DMS79 (cell line): ENCODE data around the gene TAF5L.
A peak's percentile ranks its signal among the peaks of the same experiment; 100 is the strongest.
"Not testable (repeated sequence)": the region's sequence is repeated elsewhere in the genome, so short reads cannot be mapped to it uniquely, and the experiment has no call there.

Experiments used
- DNase-seq: peaks from one replicate; lab custom pipeline; 2025; lab: John Stamatoyannopoulos, UW

The TAF5L gene

DNA sequence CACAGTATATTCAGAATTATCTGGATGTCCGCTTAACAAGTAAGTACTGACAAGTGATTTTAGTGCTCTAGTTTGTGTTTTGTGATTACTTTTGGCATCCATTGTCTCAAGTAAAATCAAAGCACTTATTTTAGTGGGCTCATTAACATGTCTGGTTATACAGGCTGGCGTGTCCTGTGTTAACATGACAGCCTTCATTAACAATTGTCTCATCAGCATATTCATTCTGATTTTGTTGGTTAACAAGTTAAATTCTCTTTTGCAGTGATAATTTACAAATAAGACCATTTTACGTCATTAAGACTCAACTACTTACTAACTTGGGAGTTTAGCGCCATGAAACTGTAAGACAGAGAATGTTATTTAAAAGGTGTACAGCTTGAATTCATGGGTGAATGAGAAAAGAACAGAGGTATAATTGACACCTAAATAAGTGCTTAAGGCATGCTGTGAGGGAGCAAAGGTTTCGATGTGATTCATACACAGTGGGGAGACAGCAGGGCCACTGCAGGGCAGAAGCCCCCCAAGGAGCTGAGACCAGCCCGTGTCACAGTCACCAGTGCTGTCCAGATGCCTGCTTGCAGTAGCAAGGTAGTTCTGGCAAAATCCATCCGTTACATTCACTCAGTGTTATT, 22.4 kb downstream of the TAF5L start:
- no peak for DNase-seq

DNA sequence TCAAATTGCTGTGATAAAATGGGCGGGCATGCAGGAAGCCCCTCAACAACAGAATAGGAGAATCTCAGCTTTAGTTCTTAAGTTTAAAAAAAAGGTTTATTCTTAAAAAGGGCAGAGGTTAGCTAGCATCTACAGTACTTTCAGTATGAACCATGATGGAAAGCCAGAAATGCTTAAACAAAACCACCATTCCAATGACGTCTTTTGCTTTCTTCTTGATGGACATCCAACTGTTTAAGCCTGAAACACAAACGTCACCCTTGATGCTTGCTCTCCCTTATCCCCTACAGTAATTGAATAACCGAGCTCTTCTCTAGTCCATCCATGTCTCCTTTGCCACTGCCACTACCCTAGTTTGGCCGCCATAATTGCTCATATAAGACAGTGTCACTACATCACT, 25.7 kb downstream of the TAF5L start:
- DNase-seq = no peak

DNA sequence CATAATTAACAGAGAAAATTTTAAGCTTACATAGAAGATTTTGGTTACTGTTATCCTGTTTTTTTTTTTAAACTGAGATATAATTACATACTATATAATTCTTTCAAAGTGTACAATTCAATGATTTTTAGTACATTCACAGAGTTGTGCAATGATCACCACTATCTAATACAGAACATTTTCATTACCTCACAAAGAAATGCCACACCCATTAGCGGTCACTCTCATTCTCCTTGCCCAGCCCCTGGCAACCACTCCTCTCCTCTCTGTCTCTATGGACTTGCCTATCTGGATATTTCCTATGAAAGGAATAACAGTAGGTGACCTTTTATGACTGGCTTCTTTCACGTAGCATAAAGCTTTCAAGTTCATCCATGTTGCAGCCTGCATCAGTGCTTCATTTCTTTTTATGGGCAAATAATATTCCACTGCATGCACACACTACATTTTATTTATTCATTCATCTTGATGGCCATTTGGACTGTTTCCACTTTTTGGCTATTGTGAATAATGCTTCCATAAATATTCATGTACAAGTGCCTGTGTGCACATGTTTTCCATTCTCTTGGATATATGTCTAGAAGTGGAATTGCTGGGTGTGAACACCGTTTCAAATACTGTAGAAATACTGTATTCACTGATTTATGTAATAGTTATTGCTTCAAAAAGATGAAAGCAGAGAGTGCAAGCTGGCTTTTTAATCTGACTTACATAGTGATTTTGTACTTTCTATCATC, 26.5 kb downstream of the TAF5L start:
- no peak for DNase-seq

DNA sequence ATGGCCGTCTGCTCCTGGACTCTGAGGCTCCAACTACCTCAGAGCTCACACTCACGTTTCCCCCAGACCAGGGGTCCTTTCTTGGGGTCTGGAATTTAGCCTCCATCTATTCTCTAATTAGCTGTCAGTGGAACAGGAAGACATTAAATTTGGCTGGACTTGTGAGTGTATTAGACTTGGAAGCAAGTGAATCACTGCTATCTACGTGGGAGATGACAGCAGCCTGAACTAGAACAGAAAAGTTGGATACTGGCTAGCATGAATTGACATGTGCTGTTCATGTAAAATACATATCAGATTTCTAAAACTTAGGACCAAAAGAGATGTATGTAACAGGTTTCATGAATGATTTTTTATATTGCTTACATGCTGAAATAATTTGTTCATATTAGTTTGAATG, 28.0 kb downstream of the TAF5L start:
- DNase-seq = no peak

DNA sequence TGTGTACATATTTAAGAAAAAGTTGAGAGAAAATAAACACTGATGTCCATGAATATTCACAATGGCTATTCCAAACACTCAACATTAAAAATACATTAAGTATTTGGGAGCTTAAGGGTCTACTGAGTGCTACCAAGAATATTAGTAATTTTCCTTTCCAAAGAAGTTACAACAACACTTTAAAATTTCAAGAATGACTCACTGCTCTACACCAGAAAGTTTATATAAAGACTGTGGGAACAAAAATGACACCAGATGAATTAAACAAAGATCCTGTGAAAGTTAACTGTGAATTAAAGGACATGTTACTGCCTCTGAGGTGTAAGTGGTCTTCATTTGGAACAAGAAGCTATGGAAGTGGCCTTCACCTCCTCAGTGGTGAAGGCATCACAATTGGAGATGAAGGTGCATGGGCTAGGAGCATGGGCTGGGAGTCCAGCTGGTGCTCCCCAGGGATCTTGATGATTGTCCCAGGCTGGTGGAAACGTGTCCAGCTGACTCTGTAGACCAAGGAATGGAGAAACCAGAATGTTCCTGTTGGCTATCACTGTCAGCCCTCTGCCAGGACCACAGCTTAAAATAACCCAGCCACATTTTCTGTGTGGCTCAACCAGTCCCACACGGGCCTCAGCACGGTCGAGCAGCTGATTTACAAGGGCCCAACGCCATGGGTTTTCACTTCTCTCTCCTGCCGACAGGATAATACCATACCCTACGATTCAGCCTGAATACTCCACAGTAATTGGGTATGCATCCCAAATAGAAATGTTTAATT, 28.8 kb downstream of the TAF5L start:
- no peak for DNase-seq

DNA sequence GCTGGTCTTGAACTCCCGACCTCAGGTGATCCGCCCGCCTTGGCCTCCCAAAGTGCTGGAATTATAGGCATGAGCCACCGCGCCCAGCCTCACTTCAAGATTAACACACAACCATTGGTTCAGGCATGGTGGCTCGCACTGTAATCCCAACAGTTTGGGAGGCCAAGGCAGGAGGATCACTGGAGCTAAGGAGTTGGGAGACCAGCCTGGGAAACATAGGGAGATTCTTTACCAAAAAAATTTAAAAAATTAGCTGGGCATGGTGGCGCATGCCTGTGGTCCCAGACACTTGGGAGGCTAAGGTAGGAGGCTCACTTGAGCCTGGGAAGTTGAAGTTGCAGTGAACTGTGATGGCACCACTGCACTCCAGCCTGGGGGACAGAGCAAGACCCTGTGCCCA, 30.0 kb downstream of the TAF5L start:
- DNase-seq = not testable (repeated sequence)

DNA sequence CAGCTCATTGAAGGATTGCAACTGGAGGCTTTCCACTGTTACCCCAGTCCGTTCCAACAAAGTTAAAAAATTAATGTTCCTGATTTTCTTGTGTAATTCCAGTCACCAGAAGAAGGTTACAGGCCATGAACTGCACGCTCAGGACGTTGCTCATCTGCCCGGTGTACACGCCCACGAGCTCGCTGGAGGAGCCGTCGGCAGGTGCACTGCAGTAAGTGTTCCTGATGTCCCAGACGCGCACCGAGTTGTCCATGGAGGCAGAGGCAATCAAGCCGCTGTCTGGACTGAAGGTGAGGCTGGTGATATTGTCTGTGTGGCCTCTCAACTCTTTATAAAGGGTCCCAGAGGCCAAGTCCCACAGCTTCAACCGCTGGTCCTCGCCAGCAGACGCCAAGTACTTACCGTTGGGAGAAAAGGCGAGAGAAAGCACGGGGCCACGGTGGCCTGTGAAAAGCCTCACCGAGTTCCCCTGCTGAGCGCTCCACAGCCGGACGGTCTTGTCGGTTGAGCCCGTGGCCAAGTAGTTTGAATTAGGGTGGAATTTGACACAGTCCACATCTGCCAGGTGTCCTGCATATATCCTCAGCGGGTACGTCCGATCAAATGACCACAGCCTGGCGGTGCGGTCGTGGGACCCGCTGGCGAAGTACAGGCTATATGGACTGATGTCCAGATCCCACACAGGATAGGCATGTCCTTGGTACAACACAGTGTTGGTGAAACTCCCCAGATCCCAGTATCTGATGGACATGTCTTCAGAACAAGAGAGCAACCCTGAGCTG, 31.5 kb downstream of the TAF5L start:
- DNase-seq = no peak

DNA sequence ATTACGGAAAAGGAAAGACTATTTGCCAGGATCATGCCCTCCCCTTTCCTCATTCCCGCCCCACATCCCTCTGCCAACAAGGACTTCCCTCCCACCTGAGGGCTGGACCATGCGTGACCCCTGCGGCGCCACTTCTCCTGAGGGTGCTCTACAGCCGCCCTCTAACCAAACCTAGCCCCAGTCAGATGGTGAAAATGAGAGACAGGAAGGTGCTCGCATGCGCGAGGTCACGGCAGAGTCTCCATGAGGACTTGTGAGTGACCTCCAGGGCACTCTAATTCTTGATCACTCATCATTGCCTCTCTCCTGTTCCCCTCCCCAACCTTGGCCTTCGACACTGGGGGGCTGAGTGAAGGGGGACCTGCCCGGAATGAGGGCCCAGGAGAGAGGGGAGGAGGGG, 32.1 kb downstream of the TAF5L start:
- no peak for DNase-seq

DNA sequence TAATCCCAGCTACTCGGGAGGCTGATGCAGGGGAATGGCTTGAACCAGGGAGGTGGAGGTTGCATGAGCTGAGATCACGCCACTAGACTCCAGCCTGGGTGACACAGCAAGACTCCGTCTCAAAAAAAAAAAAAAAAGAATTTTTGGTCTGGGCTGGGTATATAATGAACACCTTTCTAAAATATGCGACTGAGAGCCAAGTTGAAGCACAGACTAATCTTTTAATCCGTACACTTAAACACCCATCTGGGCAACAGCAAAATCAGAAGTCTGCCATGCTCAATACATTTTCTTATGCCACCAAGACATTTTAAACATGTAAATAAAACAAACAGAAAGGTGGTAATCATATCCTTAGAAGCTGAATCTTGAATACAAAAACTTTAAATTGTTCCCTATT, 35.8 kb downstream of the TAF5L start:
- no peak for DNase-seq

DNA sequence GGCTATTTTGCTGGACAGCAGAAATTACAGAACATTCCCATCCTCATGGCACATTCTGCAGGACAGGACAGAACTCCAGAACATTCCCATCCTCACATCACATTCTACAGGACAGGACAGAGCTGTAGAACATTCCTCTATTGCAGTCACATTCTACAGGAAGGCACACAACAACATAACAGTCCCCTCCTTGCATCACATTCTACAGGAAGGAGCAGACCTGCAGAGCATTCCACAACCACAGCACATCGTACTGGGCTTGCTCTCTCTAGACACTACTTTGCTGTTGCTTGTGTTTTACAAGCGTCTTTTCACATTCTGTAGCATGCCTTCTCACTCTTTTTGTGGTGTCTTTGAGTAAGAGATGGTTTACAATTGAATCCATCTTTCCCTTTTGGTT, 40.6 kb downstream of the TAF5L start:
- no peak for DNase-seq

DNA sequence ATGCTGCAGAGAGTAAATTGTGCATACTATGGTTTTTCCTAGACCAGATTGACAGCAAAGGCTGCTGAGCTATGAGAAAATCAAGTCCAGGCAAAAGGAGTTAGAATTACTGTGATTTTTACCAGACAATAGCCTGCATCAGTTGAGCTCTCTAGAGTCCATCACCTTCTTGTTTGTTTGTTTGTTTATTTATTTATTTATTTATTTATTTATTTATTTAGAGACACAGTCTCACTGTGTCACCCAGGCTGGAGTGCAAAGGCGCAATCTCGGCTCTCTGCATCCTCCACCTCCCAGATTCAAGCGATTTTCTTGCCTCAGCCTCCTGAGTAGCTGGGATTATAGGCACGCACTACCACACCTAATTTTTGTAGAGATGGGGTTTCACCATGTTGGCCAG, 43.2 kb downstream of the TAF5L start:
- DNase-seq = no peak

DNA sequence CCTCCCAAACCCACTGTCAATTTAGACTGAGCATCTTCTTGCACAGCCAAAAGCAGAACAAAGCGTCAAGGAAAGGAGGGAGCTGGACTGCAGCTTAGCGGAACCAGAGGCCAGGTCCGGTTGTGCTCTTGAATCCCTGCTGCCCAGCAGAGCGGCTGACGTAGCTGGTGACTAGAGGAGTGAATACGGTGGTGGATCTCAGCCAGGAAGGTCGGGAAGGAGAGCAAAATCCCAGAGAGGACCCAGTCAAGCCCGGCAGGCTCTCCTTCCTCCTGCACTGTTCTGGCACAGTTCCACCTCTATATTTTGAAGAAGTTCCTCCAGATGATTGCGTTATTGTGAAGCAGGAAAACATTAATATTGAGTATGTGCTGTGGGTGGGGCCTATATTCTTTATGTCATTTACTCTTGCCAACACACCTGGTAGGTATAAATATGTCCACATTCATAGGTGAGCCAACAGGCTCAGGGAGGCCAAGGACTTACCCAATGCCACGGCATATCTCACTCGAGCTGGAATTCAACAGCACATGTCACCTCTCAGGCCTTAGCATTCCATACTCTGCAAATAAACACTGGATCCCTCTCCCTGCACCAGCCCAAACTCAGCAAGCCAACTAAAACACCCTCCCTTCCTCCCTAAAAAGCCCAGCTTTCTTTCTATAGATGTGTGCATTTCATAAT, 43.8 kb downstream of the TAF5L start:
- DNase-seq = peak; percentile 38

DNA sequence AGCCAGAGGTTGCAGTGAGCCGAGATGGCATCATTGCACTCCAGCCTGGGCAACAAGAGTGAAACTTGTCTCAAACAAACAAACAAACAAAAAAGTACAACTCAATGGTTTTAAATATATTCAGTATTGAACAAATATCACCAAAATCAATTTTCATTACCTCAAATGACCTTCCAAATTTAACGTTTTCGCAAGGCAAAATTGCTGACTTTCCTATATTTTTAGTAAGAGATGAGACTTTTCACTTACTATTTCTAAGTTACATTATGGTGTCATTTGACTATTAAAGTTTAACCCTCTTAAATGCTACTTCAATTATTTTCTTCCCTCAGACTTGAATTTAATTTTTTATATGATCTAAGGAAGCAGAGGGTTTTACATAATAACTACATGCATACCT, 44.4 kb downstream of the TAF5L start:
- no peak for DNase-seq

DNA sequence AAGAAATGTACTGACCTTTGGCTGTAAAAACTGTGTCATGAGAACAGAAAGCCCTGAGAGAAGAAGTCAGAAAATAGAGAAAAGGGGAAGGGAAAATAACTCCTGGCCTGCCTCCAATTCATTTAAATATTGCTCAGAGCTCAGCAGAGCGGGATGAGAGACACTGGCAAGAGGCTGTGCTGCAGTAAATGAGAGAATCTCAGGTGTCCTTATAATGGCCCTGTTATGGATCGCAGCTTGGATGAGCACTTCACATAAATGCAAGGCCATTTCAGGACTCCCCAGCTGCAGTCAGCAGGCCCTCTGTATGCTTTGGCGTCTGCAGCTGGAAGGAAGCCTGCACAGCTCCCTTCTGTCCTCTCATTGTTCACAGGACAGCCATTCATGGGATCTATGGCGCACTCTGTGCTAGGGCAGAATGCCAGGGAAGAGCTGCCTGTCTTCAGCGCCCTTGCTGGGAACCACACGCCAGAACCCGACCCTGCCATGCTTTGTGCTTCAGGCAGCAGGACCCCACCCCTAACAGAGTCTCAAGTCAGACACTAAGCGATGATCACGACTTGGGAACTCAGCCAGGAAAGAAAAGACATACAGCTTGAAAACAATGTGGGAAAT, 46.8 kb downstream of the TAF5L start:
- peak; percentile 81 for DNase-seq

DNA sequence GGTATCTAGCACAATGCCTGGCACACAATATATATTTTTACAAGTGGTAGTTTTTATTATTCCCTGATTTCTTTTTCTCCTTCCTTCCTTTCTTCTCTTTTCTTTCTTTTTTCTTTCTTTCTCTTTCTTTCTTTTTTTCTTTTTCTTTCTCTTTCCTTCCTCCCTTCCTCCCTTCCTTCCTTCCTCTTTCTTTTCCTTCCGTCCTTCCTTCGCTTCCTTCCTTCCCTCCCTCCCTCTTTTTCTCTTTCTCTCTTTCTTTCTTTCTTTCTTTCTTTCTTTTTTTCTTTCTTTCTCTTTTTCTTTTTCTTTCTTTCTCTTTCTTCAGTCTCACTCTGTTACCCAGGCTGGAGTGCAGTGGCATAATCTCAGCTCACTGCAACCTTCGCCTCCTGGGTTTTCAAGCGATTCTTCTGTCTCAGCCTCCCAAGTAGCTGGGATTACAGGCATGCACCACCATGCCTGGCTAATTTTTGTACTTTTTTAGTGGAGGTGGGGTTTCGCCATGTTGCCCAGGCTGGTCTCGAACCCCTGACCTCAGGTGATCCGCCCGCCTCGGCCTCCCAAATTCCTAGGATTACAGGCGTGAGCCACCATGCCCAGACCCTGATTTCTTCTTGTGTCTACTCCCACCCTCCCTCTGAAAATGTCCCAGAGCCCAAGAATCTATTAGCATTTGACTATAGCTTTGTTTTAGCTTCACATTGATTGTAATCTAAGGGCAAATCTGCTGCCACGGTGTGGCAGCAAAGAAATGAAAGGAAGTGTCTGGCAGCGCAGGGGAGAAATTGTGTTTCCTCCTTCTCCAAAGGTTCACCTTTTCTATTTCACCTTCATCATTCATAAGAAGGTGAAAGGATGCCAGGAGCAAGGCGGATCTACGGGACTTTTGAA, 47.5 kb downstream of the TAF5L start:
- DNase-seq = no peak

DNA sequence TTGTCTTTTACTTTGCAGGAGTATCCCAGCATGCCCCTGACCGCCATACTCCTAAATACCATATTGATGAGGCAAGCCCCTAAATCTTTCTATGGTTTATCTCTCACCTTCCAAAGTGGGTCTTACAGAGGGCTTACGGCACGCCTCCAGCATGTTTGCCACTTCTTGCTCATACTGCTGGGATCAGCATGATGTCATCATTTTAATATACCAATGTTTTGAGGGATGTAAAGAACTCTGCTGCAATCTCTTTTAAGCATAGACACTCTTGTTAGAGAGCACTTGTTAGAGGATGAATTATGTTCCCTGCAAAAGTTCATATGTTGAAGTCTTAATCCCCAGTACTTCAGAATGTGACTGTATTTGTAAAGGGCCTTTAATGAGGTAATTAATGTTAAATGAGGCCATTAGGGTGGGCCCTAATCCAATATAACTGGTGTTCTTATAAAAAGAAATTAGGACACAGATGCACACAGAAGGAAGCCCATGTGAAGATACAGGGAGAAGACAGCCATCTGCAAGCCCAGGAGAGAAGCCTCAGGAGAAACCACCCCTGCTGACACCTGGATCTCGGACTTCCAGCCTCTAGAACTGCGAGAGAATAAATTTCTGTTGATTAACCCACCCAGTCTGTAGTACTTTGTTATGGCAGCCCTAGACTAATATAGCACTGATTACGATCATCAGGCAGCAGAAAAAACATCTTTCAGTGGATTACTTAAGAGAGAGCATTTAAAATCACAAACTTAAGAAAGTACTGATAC, 51.1 kb downstream of the TAF5L start:
- no peak for DNase-seq

DNA sequence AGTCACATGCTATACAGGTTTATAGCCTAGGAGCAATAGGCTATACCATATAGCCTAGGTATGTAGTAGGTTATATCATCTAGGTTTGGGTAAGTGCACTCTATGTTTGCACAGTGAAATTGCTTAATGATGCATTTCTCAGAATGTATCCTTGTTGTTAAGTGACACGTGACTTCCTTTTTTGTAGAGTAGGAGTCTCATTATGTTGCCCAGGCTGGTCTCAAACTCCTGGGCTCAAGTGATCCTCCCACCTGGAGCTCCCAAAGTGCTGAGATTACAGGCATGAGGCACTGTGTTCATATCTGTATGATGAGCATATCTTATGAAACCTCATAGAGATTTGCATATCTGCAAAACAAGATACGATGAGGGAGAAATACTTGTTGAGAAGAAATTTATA, 53.6 kb downstream of the TAF5L start:
- peak; percentile 12 for DNase-seq

DNA sequence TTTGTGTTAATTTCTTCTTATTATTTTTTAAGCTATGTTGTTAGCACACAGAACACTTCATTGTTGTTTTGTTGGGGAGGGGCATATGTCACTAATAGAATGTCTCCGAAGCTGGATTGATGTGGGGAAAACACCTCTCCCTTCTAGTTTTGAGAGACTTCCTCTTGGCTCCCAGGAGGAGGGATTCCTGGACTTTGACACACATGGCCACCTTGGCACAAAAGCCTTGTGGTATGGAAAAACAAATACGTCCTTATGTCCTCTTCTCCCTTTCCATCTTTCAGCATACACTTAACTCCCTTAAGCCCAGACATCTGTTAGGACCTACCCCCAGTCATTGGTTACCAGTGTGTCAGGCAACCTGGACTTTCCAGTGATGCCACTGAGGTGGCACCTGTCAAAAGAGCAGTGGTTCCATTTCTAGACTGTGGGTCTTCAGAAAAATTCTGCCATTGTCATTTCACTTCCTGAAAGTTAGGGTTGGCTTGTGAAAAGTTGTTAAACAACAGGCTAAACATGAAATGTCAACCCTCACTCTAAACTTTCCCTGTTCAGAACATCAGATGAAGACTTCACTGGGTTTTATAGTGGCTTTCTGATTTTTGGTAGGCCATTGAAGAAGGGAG, 54.9 kb downstream of the TAF5L start:
- DNase-seq = no peak

DNA sequence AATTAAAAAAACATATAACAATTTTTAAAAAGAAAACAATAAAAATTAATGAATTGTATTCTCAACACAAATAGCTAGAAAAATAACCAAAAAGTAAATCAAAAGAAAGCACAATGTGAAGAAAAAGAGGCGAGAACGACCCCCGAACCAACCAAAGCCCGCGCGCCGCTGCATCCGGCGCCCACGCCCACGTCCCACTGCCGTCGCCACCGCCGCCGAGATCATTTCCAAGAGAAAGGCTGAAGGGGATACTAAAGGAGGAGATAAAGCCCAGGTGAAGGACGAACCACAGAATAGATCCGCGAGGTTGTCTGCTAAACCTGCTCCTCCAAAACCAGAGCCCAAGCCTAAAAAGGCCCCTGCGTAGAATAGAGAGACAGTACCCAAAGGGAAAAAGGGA, 55.6 kb downstream of the TAF5L start:
- no peak for DNase-seq
